GM13976 (cell line): ENCODE measurements around the gene SMARCD3.

Source experiments
- DNase-seq: peaks from one replicate; pipeline ENCODE4 v3.0.0; 2012; ENCODE audit warnings: low spot score
- CTCF ChIP-seq: IDR thresholded peaks from 2 replicates; pipeline ENCODE4 v1.5.1; 2012; ENCODE audit warnings: borderline replicate concordance, mild to moderate bottlenecking; ENCODE audit not compliant: insufficient read depth; ENCODE audit errors: extremely low read depth, missing control alignments, control extremely low read depth
- in situ Hi-C: fragments of 300-500 bp; cut with MboI; formaldehyde crosslinking; loops from one replicate; pipeline ENCODE4 v1.12.0; 2022; ENCODE audit warnings: low sequenced_read_pairs, mixed read lengths, inconsistent platforms; ENCODE audit not compliant: unreplicated experiment

Gene SMARCD3

GRCh38 chr7:151278949-151279348 is 30.5 kb upstream of the SMARCD3 start:
- in situ Hi-C loops = no loop called here
- no peak for TF ChIP-seq CTCF
- DNase-seq = no peak

GRCh38 chr7:151277631-151278030 is 29.1 kb upstream of the SMARCD3 start:
- TF ChIP-seq CTCF = no peak
- in situ Hi-C loops = no loop called here
- DNase-seq = no peak

GRCh38 chr7:151276666-151277590 is 28.4 kb upstream of the SMARCD3 start:
- no peak for TF ChIP-seq CTCF
- peak; percentile 86 for DNase-seq
- in situ Hi-C loops = no loop called here

GRCh38 chr7:151275813-151276577 is 27.5 kb upstream of the SMARCD3 start:
- in situ Hi-C loops = no loop called here
- no peak for TF ChIP-seq CTCF
- DNase-seq = no peak

- no peak for DNase-seq
- no peak for TF ChIP-seq CTCF
- in situ Hi-C loops = no loop called here
Observed at GRCh38 chr7:151274936-151275812, 26.7 kb upstream of the SMARCD3 start.

GRCh38 chr7:151274396-151274795 is 25.9 kb upstream of the SMARCD3 start:
- no peak for DNase-seq
- in situ Hi-C loops = no loop called here
- no peak for TF ChIP-seq CTCF
